Hematopoietic multipotent progenitor cell treated with erythropoietin and hydrocortisone succinate and interleukin-3 and kit ligand, for 15 days (in vitro differentiated cells): ENCODE results near the gene GIN1.
"Not testable (repeated sequence)": the region's sequence is repeated elsewhere in the genome, so short reads cannot be mapped to it uniquely, and the experiment has no call there.

Experiments used
- DNase-seq: peaks from one replicate; pipeline ENCODE4 v3.0.0-alpha.2; 2015; ENCODE audit warnings: low spot score

GIN1 gene

GRCh38 chr5:103109277-103109676 is 10.7 kb downstream of the GIN1 start:
- DNase-seq = no peak

GRCh38 chr5:103108086-103108485 is 11.9 kb downstream of the GIN1 start:
- no peak for DNase-seq

GRCh38 chr5:103102234-103102633 is 17.7 kb downstream of the GIN1 start:
- no peak for DNase-seq

GRCh38 chr5:103101079-103101750 is 18.7 kb downstream of the GIN1 start:
- DNase-seq = no peak

- DNase-seq = no peak
These were observed 20.9 kb downstream of the GIN1 start for GRCh38 chr5:103098993-103099392.

GRCh38 chr5:103094737-103095136 is 25.2 kb downstream of the GIN1 start:
- peak; percentile 35 for DNase-seq

GRCh38 chr5:103093727-103094126 is 26.2 kb downstream of the GIN1 start:
- no peak for DNase-seq

- no peak for DNase-seq
These were observed 27.3 kb downstream of the GIN1 start for GRCh38 chr5:103092676-103093075.

- DNase-seq = no peak
These were observed 29.1 kb downstream of the GIN1 start for GRCh38 chr5:103090791-103091190.

- DNase-seq = no peak
These were observed 30.7 kb downstream of the GIN1 start for GRCh38 chr5:103089272-103089671.

GRCh38 chr5:103086547-103086946 is 33.4 kb downstream of the GIN1 start:
- no peak for DNase-seq

GRCh38 chr5:103079796-103080195 is 40.1 kb downstream of the GIN1 start:
- DNase-seq = no peak

- no peak for DNase-seq
These were observed 44.5 kb downstream of the GIN1 start for GRCh38 chr5:103075442-103075841.

- not testable (repeated sequence) for DNase-seq
These were observed 46.4 kb downstream of the GIN1 start for GRCh38 chr5:103073500-103073899.

- DNase-seq = no peak
These were observed 53.6 kb downstream of the GIN1 start for GRCh38 chr5:103066326-103066725.

- DNase-seq = no peak
These were observed 59.4 kb downstream of the GIN1 start for GRCh38 chr5:103060424-103060954.

GRCh38 chr5:103059525-103059924 is 60.4 kb downstream of the GIN1 start:
- no peak for DNase-seq

- DNase-seq = no peak
These were observed 62.5 kb downstream of the GIN1 start for GRCh38 chr5:103057208-103058130.

GRCh38 chr5:103046706-103047105 is 73.2 kb downstream of the GIN1 start:
- DNase-seq = not testable (repeated sequence)

- peak; percentile 25 for DNase-seq
These were observed 78.8 kb downstream of the GIN1 start for GRCh38 chr5:103041071-103041676.

- no peak for DNase-seq
These were observed 82.1 kb downstream of the GIN1 start for GRCh38 chr5:103037673-103038455.

- no peak for DNase-seq
These were observed 83.3 kb downstream of the GIN1 start for GRCh38 chr5:103036601-103037000.
